ENCODE data around the gene MAGI1.

MAGI1 gene

DNA sequence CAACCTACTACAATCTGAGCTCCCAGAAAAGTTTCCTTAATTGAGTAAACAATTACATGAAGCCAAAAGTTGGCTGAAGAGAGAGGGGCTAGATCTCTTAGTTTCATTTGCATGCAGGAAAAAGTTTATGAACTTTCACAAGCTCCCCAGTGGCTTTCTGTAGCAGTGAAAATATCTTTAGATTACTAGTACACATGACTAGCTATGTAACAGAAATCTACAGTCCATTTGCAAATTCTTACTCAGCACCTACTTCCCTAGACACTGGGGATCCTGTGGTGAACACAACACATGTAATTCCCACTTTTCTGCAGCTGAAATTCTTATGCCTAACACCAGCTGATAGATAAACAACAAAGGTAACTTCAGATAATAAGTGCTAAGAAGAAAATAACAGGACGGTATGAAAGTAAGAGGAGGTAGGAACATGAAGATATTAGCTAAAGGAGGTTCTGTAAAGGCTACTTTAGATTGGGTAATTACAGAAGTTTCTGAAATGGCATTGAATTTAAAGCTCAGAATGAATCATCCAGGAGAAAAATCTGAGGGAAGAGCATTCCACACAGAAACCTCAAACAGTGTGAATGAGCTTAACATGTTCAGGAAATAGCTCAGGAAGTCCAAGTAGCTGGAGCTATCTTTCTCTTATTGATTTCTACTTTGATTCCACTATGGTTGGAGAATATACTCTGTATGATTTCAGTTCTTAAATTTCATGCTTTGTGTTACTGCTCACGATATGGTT, 204.8 kb downstream of the MAGI1 start:
- DNase-seq (ENCODE audit: low spot score): no peak

DNA sequence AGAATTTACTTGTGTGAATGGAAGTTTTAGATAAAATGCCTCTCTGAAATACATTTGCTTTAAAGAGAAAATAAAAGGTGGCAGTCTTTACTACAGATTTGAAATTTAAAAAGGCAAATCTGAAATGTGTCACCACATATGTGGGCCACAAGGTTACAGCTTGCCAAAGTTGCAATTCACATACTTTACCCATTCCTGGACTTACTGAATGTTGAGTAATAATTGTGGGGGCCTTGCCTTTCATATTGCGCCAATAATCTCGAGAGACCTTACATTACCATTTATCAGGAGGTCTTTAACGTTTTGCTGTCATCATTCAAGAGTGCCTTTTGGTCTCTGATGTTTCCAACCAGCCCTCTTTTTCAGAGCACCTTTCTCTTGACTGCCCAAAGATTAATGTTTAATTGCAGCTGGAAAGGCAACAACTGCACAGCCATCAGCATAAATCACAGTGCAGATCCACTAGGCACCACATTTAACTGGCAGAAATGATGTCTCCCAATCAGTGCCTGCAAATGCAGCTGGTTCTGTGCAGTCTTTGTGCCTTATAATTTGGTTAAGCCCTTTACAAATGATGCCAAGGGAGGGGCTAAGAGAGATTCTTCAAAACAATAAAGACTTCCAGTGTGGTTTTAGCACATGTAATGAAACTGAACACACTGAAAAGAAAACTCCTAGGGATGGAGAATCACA, 206.8 kb downstream of the MAGI1 start:
- DNase-seq (ENCODE audit: low spot score): no peak

- no peak for DNase-seq (ENCODE audit: low spot score)
These were observed 207.6 kb downstream of the MAGI1 start for GRCh38 chr3:65830948-65831732.

- no peak for DNase-seq (ENCODE audit: low spot score)
These were observed 209.5 kb downstream of the MAGI1 start for GRCh38 chr3:65829228-65829627.

- DNase-seq (ENCODE audit: low spot score): no peak
These were observed 210.0 kb downstream of the MAGI1 start for GRCh38 chr3:65828706-65829105.

- no peak for DNase-seq (ENCODE audit: low spot score)
These were observed 211.6 kb downstream of the MAGI1 start for GRCh38 chr3:65827076-65827475.

DNA sequence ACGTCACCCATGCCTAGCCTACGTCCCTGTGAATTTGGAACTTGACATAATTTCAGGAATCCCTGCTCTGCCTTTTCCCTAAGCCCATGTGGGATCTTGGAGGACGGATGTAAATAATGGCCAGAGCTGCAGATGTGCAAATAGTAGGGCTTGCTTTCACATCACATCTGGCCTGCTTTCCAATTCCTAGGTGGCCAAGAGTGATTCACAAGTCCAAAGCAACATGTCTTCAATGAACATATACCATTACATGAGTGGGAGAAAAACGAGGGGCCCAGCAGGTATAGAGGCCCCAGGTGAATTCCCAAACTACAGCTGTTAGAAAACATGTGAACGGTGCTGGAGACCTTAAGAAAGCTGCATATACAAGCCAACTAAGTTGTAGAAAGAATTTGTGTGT, 214.6 kb downstream of the MAGI1 start:
- no peak for DNase-seq (ENCODE audit: low spot score)

- no peak for DNase-seq (ENCODE audit: low spot score)
These were observed 218.1 kb downstream of the MAGI1 start for GRCh38 chr3:65820600-65820999.

- DNase-seq (ENCODE audit: low spot score): no peak
These were observed 218.8 kb downstream of the MAGI1 start for GRCh38 chr3:65819896-65820295.

- DNase-seq (ENCODE audit: low spot score): no peak
These were observed 221.1 kb downstream of the MAGI1 start for GRCh38 chr3:65817553-65818126.

- no peak for DNase-seq (ENCODE audit: low spot score)
These were observed 222.5 kb downstream of the MAGI1 start for GRCh38 chr3:65816208-65816607.

DNA sequence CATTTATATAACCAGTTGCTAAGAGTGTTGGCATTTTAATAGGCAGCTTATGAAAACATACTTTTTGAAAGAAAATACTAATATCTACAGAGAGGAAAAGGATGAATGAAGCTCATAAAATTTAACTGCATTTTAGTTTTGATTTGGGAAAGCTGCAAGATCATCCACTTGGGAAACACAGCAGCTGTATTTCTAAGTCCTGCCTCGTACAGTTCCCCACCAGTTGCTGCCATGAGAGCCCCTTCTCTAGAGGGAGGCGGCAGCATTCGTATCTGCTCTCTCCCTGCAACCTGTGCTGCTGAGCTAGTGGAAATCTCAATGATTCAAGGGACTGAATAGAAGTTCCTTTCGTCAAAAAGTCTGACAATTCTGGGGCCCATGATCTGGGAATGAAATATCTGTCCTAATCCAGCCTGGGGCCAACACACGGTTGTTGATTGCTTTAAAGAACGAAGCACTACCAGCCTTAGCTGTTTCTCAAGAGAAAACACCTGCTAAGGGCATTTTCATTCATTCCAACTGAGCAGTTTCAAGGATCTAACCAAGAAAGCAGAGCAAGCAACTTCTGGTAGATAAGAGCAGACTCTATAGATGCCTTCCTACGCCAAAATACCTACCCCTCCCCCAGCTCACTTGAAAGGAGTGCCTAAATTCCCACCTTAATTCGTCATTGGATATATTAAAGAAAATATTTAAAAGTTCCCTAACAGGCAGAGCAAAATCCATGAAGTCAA, 223.7 kb downstream of the MAGI1 start:
- DNase-seq (ENCODE audit: low spot score): no peak

- DNase-seq (ENCODE audit: low spot score): no peak
These were observed 226.8 kb downstream of the MAGI1 start for GRCh38 chr3:65811892-65812291.

DNA sequence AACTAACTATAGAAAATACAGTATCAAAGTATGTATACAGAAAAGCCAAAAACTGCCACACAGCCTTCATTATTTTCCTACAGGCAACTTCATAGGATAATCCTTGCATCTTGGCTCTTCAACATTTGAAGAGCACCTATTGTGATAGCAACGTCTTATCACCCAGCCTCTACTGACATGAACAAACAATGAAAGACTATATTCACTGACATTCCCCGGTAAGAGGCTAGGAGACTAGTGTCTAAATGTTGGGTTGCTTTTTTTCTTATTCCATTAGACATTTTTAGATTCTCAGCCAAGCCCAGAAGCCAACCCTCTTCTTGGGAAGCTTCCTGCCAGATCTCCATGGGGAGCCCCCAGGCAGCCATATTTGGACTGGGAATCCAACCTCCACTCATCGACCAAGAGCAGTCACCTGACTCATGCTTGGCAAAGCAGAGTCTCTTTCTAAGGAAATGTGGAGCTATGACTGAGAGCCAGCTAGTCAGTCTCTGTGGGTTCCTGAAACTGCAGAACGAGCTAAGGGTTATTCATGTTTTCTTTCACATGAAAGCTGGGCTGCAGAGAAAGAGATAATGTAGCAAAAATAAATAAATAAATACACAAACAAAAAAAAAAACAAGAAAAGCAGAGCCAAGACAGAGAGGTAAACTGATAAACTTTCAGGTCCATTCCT, 227.5 kb downstream of the MAGI1 start:
- DNase-seq (ENCODE audit: low spot score): peak; percentile 54

- no peak for DNase-seq (ENCODE audit: low spot score)
These were observed 228.4 kb downstream of the MAGI1 start for GRCh38 chr3:65810302-65810701.

- no peak for DNase-seq (ENCODE audit: low spot score)
These were observed 229.0 kb downstream of the MAGI1 start for GRCh38 chr3:65809641-65810150.

DNA sequence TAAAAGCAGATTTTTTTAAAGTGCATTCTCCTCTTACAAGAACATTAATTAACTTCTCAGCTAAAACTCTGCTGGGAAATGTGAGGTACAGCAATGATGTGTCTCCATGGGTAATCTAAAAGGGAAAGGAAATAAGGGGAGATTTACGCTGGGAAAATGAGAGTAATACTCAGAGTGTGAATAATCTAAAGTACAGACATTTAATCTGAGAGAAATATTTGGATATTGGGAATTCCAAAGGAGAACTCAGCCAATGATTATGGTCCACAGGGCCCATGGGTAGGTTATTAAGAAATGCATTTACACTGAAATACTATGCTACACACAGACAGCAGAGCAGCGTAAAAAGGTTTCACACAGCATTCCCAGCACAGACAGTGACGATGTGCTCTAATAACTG, 229.9 kb downstream of the MAGI1 start:
- no peak for DNase-seq (ENCODE audit: low spot score)

DNA sequence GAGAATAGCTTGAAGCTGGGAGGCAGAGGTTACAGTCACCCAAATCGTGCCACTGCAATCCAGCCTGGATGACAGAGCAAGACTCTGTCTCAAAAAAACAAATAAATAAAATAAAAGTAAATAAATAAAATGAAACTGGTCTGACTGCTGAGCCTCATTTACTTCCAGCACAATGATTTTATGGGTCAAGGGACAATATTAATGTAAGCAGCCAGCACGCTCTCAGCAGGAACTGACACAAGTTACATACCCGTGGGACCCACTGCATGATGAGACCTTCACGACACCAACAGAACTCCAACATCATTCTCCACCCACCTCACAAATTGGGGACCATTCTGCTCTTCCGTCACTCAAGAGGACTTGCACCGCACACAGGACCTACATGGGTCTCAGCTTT, 230.3 kb downstream of the MAGI1 start:
- no peak for DNase-seq (ENCODE audit: low spot score)

DNA sequence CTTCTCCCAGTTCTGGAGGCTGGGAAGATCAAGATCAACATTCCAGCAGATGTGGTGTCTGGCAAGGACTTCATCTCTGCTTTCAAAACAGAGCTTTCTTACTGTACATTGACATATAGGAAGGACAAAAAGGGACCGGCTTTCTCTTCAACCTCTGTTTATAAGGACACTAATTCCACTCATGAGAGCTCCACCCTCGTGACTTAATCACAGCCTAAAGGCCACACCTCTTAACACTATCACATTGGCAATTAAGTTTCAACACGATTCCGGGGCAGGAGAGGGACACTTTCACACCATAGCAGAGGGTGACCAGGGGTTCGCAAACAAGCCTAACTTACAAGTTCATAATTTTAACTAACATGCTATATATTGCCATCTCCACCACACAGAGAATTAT, 231.5 kb downstream of the MAGI1 start:
- DNase-seq (ENCODE audit: low spot score): no peak

DNA sequence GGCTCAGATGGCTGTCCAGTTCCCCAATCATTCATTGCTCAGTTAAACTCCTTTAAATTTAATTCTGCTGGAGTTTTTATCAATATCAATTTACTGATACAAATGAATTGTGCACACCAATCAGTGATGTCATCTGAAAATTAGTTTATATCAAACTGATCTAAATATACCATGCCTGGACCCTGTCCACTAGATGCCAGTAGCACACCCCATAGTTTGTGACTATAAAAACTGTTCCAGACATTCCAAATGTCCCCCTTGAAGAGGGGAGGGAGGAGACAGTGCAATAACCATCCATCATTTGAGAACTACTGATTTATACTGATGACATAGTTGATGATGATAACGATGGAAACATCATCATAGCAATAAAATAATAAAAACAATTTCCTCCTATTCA, 232.1 kb downstream of the MAGI1 start:
- no peak for DNase-seq (ENCODE audit: low spot score)

- DNase-seq (ENCODE audit: low spot score): no peak
These were observed 242.0 kb downstream of the MAGI1 start for GRCh38 chr3:65796676-65797075.

Data from cerebellar cortex (tissue), 1 donor.